Measurements from ENCODE around the gene NCBP2. TPM values are rescaled to one million over a fixed set of nuclear protein-coding genes. Genes with fewer than 3 reads are reported as not detected.

NCBP2 gene
- total RNA-seq, 1 experiment from 2014 or later = 120 TPM

DNA sequence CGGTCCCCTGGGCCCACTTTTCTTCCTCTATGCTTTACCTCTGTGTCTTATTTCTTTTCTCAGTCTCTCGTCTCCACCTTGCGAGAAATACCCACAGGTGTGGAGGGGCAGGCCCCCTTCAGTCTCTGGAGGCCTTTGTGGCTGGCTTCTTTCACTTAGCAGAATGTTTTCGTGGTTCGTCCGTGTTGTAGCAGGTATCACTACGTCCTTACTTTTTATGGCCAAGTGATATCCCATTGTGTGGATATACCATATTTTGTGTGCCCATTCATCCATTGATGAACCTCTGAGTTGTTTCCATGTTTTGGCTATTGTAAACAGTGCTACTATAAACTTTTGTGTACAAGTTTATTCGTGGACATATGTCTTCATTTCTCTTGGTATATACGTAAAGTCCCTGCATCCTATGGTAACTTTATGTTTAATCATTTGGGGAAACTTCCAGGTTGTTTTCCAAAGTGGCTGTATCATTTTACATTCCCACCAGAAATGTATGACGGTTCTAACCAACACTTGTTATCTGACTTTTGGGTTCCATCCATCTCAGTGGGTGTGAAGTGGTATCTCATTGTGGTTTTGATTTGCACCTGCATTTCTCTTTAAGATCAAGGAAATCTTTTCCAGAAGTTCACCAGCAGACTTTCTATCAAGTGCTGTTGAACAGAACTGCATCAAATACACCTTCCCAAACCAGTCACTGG lies 20.8 kb upstream of the NCBP2 start:
- H2BK20ac ChIP-seq (ENCODE audit: low read depth, low read length, poor library complexity, severe bottlenecking) = no peak overlapping the region
- no peak overlapping the region for H3T11ph ChIP-seq (ENCODE audit: low read length)
- H3K4me1 ChIP-seq (ENCODE audit: insufficient read depth, low read length) = no peaks in the 10 kb centered on the region
- no peak overlapping the region for H3K56ac ChIP-seq (ENCODE audit: insufficient read length, low read depth, low read length)
- H3K27ac ChIP-seq (ENCODE audit: insufficient read length, low read depth, low read length) = no peak overlapping the region
- no CpG with 5 or more reads among the region's 10 CpGs for WGBS (ENCODE audit: extremely low coverage, insufficient read length, low lambda C conversion rate)
- no peak overlapping the region for H2BK12ac ChIP-seq (ENCODE audit: insufficient read length, low read depth, low read length)
- no peaks in the 10 kb centered on the region for H3K9me3 ChIP-seq (ENCODE audit: control insufficient read depth, low read depth, low read length)
- no peaks in the 10 kb centered on the region for H3K36me3 Mint-ChIP-seq (ENCODE audit: insufficient read depth in 1 of 3, low read depth in 3 of 3)
- H4K8ac ChIP-seq (replicated peaks; ENCODE audit: insufficient read length, low read depth, low read length) = no peak overlapping the region
- no peaks in the 10 kb centered on the region for H3K79me1 ChIP-seq (ENCODE audit: insufficient read depth, low read depth, low read length, poor library complexity, severe bottlenecking)
- no peak overlapping the region for H2BK120ac ChIP-seq (ENCODE audit: low read depth, low read length, poor library complexity, severe bottlenecking)
- H3K27me3 Mint-ChIP-seq (ENCODE audit: low read depth) = peaks cover 73% of the 10 kb centered on the region
- H3K79me2 ChIP-seq (ENCODE audit: insufficient read depth, low read length) = no peaks in the 10 kb centered on the region
- no peak overlapping the region for H2AK5ac ChIP-seq (ENCODE audit: insufficient read length, low read length)
- no peak overlapping the region for H2BK15ac ChIP-seq (ENCODE audit: low read depth, low read length)
- H2AFZ ChIP-seq (ENCODE audit: low read length) = no peak overlapping the region
- no peak overlapping the region for H3K4me2 ChIP-seq (ENCODE audit: insufficient read depth, insufficient read length, low read length)
- H3K4me1 Mint-ChIP-seq = peaks cover 3 to 10% of the 10 kb centered on the region in 2 experiments; a peak in 3 of 4 replicates
- no peak overlapping the region for H4K5ac ChIP-seq (ENCODE audit: insufficient read length, low read depth, low read length)
- no peak overlapping the region for H3K18ac ChIP-seq (ENCODE audit: insufficient read length, low read depth, low read length)
- H3K27ac Mint-ChIP-seq = no peak overlapping the region
- TF ChIP-seq, protein P1, sequence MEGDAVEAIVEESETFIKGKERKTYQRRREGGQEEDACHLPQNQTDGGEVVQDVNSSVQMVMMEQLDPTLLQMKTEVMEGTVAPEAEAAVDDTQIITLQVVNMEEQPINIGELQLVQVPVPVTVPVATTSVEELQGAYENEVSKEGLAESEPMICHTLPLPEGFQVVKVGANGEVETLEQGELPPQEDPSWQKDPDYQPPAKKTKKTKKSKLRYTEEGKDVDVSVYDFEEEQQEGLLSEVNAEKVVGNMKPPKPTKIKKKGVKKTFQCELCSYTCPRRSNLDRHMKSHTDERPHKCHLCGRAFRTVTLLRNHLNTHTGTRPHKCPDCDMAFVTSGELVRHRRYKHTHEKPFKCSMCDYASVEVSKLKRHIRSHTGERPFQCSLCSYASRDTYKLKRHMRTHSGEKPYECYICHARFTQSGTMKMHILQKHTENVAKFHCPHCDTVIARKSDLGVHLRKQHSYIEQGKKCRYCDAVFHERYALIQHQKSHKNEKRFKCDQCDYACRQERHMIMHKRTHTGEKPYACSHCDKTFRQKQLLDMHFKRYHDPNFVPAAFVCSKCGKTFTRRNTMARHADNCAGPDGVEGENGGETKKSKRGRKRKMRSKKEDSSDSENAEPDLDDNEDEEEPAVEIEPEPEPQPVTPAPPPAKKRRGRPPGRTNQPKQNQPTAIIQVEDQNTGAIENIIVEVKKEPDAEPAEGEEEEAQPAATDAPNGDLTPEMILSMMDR (conservative IDR thresholded peaks at IDR 0.05) = no peak
- H2BK5ac ChIP-seq (ENCODE audit: insufficient read length, low read length) = no peak overlapping the region
- no peak overlapping the region for H3K9ac ChIP-seq (ENCODE audit: extremely low read depth, insufficient read length, low read length)
- peaks cover 21% of the 10 kb centered on the region for H3K27me3 ChIP-seq (ENCODE audit: insufficient read depth, low read length)
- DNase-seq = no peak
- no peaks in the 10 kb centered on the region; a peak in 1 of 5 replicates for H3K9me3 Mint-ChIP-seq
- no peak overlapping the region for H3K14ac ChIP-seq (ENCODE audit: insufficient read depth, low read length)
- no peaks in the 10 kb centered on the region for H3K23me2 ChIP-seq (ENCODE audit: insufficient read length, low read depth, low read length, poor library complexity, severe bottlenecking)
- no peak overlapping the region for H3K23ac ChIP-seq (ENCODE audit: insufficient read length, low read depth, low read length)
- no peaks in the 10 kb centered on the region for H4K20me1 ChIP-seq (ENCODE audit: control insufficient read depth, insufficient read depth, insufficient read length)
- no peak overlapping the region for H4K91ac ChIP-seq (ENCODE audit: insufficient read length, low read depth, low read length)
- no peak overlapping the region for H3K4ac ChIP-seq (ENCODE audit: low read depth, low read length)
- no peak overlapping the region for H3K4me3 Mint-ChIP-seq
